TTC549 (cell line): ENCODE measurements around the gene CDRT4.
"Not testable (repeated sequence)": the region's sequence is repeated elsewhere in the genome, so short reads cannot be mapped to it uniquely, and the experiment has no call there.

Experiments used
- FAIRE-seq: peaks from 2 replicates; lab custom pipeline; 2012; peaks lifted over from hg19 to GRCh38; lab: Jason Lieb, UNC

CDRT4 gene

GRCh38 chr17:15456972-15457722, 10.3 kb downstream of the CDRT4 start:
- FAIRE-seq = no peak

GRCh38 chr17:15456496-15456895, 10.9 kb downstream of the CDRT4 start:
- no peak for FAIRE-seq

- no peak for FAIRE-seq
Observed at GRCh38 chr17:15454346-15454745, 13.1 kb downstream of the CDRT4 start.

- no peak for FAIRE-seq
Observed at GRCh38 chr17:15453782-15454181, 13.6 kb downstream of the CDRT4 start.

GRCh38 chr17:15453246-15453645, 14.2 kb downstream of the CDRT4 start:
- FAIRE-seq = no peak

- no peak for FAIRE-seq
Observed at GRCh38 chr17:15452746-15453145, 14.7 kb downstream of the CDRT4 start.

GRCh38 chr17:15451680-15452079, 15.7 kb downstream of the CDRT4 start:
- FAIRE-seq = no peak

- FAIRE-seq = no peak
Observed at GRCh38 chr17:15448580-15448956, 18.9 kb downstream of the CDRT4 start.

GRCh38 chr17:15447928-15448579, 19.4 kb downstream of the CDRT4 start:
- no peak for FAIRE-seq

GRCh38 chr17:15446036-15446435, 21.4 kb downstream of the CDRT4 start:
- no peak for FAIRE-seq

GRCh38 chr17:15444805-15445204, 22.6 kb downstream of the CDRT4 start:
- no peak for FAIRE-seq

- FAIRE-seq = no peak
Observed at GRCh38 chr17:15442311-15443180, 24.9 kb downstream of the CDRT4 start.

- no peak for FAIRE-seq
Observed at GRCh38 chr17:15441315-15441714, 26.1 kb downstream of the CDRT4 start.

- FAIRE-seq = no peak
Observed at GRCh38 chr17:15440347-15440746, 27.1 kb downstream of the CDRT4 start.

GRCh38 chr17:15439205-15439985, 28.0 kb downstream of the CDRT4 start:
- FAIRE-seq = not testable (repeated sequence)

GRCh38 chr17:15438491-15439105, 28.8 kb downstream of the CDRT4 start:
- FAIRE-seq = no peak

- FAIRE-seq = no peak
Observed at GRCh38 chr17:15437303-15437635, 30.2 kb downstream of the CDRT4 start.

GRCh38 chr17:15436473-15437302, 30.7 kb downstream of the CDRT4 start:
- no peak for FAIRE-seq

- FAIRE-seq = no peak
Observed at GRCh38 chr17:15434956-15435355, 32.5 kb downstream of the CDRT4 start.

GRCh38 chr17:15432807-15433611, 34.4 kb downstream of the CDRT4 start:
- FAIRE-seq = no peak
